Measurements from ENCODE around the gene VSIG10.

Gene VSIG10

GRCh38 chr12:118060301-118061010 lies 43.4 kb downstream of the VSIG10 start:
- DNase-seq (ENCODE audit: low read depth in 2 of 2) = no peak

- DNase-seq (ENCODE audit: low read depth in 2 of 2) = no peak
Measured at GRCh38 chr12:118059341-118060191, 44.2 kb downstream of the VSIG10 start.

GRCh38 chr12:118058881-118059280 lies 44.9 kb downstream of the VSIG10 start:
- no peak for DNase-seq (ENCODE audit: low read depth in 2 of 2)

- DNase-seq (ENCODE audit: low read depth in 2 of 2) = no peak
Measured at GRCh38 chr12:118058227-118058626, 45.6 kb downstream of the VSIG10 start.

GRCh38 chr12:118055865-118056773 lies 47.7 kb downstream of the VSIG10 start:
- no peak for DNase-seq (ENCODE audit: low read depth in 2 of 2)

DNA sequence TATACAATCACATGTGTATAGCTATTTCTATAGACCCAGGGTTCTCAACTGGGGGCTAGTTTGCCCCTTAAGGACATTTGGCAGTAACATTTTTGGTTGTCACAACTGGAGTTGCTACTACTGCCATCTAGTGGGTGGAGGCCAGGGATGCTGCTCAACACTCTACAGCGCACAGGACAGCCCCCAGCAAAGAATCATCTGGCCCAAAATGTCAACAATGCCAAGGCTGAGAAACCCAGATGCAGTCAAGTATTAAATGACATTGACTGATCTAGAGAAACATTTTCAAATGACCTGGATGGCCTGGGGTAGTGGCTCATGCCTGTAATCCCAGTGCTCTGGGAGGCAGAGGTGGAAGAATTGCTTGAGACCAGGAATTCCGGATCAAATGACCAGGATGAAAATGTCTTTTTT lies 48.7 kb downstream of the VSIG10 start:
- peak in 1 of 2 donors; percentile 69 for DNase-seq (ENCODE audit: low read depth in 2 of 2)

GRCh38 chr12:118053071-118053985 lies 50.5 kb downstream of the VSIG10 start:
- DNase-seq (ENCODE audit: low read depth in 2 of 2) = no peak

DNA sequence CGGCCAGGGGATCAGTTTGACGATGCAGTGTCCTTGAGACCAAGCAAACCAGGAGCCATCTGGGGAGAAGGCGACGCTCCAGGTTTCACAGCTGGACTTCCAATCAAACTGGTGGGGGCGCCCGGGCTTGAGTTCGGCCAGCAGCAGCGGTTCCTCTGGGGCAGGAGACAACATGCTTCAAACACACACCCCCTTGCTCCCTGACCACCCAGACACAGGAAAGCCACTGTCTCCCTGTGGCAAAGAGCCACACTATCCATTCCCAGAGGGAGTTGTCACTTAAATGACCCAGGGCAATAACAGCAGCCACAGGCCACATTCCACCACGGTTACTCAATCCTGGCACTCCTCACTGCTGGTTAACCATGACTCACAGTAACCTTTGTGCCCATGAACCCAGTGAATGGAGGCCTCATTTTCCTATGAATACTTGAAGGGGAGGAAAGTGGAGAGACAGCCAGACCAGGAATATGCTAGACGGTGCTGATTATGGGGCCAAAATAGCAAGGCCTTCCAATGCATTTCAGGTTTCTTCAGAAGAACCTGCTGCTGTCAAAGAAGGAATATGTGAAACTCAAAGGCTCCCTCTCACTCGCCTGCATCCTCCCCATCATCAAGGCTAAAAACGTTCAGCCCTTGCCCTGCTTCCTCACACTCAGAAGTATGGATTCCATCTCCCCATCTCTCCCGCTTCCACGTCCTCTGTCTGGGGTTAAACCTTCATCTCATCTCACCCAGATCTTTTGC lies 51.3 kb downstream of the VSIG10 start:
- DNase-seq (ENCODE audit: low read depth in 2 of 2) = no peak

DNA sequence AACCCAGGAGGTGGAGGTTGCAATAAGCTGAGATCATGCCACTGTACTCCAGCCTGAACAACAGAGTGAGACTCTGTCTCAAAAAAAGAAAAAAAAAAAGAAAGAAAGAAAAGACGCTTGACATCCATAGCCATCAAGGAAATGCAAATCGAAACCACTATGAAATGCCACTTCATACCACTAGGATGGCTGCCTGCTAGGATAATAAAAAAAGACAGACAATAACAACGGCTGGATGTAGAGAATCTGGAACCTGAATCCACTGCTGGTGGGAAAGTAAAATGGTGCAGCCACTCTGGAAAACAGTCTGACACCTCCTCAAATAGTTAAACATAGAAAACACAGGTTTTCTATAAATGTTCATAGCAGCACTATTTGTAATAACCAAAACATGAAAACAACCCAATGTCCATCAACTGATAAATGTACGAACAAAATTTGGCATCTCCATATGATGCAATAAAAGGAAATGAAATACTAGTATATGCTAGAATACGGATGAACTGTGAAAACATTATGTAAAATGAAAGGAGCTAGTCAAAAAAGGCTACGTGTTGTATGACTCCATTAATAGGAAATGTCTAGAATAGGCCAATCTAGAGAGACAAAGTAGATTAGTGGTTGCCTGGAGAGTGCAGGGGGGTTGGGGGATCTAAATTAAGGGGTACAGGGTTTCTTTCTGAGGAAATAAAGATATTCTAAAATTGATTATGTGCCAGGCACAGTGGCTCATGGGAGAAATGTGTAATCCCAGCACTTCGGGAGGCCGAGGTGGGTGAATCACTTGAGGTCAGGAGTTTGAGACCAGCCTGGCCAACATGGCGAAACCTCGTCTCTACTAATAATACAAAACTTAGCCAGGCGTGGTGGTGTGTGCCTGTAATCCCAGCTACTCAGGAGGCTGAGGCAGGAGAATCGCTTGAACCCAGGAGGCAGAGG lies 52.6 kb downstream of the VSIG10 start:
- no peak for DNase-seq (ENCODE audit: low read depth in 2 of 2)

GRCh38 chr12:118046430-118046829 lies 57.4 kb downstream of the VSIG10 start:
- no peak for DNase-seq (ENCODE audit: low read depth in 2 of 2)

GRCh38 chr12:118044577-118044976 lies 59.2 kb downstream of the VSIG10 start:
- no peak for DNase-seq (ENCODE audit: low read depth in 2 of 2)

GRCh38 chr12:118044075-118044474 lies 59.7 kb downstream of the VSIG10 start:
- DNase-seq (ENCODE audit: low read depth in 2 of 2) = no peak

DNA sequence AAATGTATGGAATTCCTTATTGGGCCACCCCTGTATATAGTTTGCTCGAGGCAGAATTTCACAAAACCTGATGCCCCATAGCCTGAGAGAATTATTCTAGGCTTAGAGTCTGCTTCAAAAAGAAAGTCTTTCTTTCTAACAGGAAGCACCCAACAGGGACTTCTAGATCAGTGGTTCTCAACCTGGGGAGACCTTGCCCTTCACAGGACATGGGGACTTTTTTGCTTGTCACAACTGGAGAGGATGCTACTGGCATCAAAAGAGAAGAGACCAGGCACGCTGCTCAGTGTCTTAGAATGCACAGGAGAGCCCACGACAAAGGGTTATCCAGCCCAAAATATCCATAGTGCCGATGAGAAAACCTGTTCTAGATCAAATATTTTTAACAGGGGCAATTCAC lies 61.7 kb downstream of the VSIG10 start:
- DNase-seq (ENCODE audit: low read depth in 2 of 2) = no peak

DNA sequence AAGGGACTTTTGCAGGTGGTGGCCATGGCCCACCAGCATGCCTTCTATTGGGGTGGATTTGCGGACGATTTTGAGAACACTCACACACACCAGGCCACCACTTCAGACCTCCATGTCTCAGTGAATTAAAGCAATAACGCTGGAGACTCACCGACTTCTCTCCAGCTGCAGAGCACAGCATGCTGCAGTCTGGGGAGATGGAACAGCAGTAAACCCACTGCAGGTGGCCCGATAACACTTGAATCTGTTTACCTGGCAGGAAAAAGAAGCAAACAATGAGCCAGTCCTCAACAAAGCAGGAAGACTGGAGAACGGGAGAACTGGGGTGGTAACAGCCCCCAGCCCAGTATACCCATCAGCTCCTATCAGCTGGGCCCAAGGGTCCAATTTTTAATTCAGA lies 65.7 kb downstream of the VSIG10 start:
- no peak for DNase-seq (ENCODE audit: low read depth in 2 of 2)

- no peak for DNase-seq (ENCODE audit: low read depth in 2 of 2)
Measured at GRCh38 chr12:118036672-118037411, 67.0 kb downstream of the VSIG10 start.

GRCh38 chr12:118035190-118036041 lies 68.4 kb downstream of the VSIG10 start:
- DNase-seq (ENCODE audit: low read depth in 2 of 2) = no peak

GRCh38 chr12:118034429-118035189 lies 69.2 kb downstream of the VSIG10 start:
- DNase-seq (ENCODE audit: low read depth in 2 of 2) = no peak
